CD8-positive, alpha-beta memory T cell (primary cell): ENCODE results near the gene PLA2G4D. TPM values are rescaled to one million over a fixed set of nuclear protein-coding genes. Genes with fewer than 3 reads are reported as not detected.

Source experiments
- CTCF ChIA-PET: fragments of 350-600 bp; sonication (Branson Sonifier 250); formaldehyde crosslinking; loops from one replicate; lab custom pipeline; 2021; ENCODE audit warnings: antibody characterized with exemption; lab: Charles Lee
- POLR2A ChIA-PET: fragments of 350-600 bp; sonication (Branson Sonifier 250); formaldehyde crosslinking; loops from one replicate; lab custom pipeline; 2021; ENCODE audit warnings: antibody characterized with exemption; lab: Charles Lee
- DNase-seq, 5 donors: peaks; one replicate each; pipeline versions ENCODE4 v3.0.0 to v3.0.0-alpha.2; 2020 to 2022; ENCODE audit warnings: mixed read lengths in 1 of 5
- H3K27ac ChIP-seq: one replicate; pipeline ENCODE4 v1.7.0; 2013; ENCODE audit warnings: low read depth, mild to moderate bottlenecking, low read length, moderate library complexity
- H3K27me3 ChIP-seq: 2 replicates; pipeline ENCODE4 v1.7.0; 2013; ENCODE audit warnings: low read length, mild to moderate bottlenecking; ENCODE audit not compliant: insufficient read depth, poor library complexity, severe bottlenecking
- H3K36me3 ChIP-seq: 2 replicates; pipeline ENCODE4 v1.7.0; 2013; ENCODE audit warnings: mild to moderate bottlenecking, low read length, moderate library complexity; ENCODE audit not compliant: insufficient read depth
- H3K4me1 ChIP-seq: 2 replicates; pipeline ENCODE4 v1.7.0; 2013; ENCODE audit warnings: mild to moderate bottlenecking, low read length, moderate library complexity; ENCODE audit not compliant: insufficient read depth
- H3K4me3 ChIP-seq: 2 replicates; pipeline ENCODE4 v1.7.0; 2013; ENCODE audit warnings: mild to moderate bottlenecking, low read length
- H3K9me3 ChIP-seq: 2 replicates; pipeline ENCODE4 v1.7.0; 2013; ENCODE audit warnings: mild to moderate bottlenecking, low read length
- H3K27ac Mint-ChIP-seq, 8 donors: one replicate each; pipeline ENCODE4 v1.8.0; 2020 to 2021; ENCODE audit warnings: mixed read lengths in 8 of 8, mild to moderate bottlenecking in 6 of 8, inconsistent platforms in 3 of 8, moderate library complexity in 3 of 8
- H3K27me3 Mint-ChIP-seq, 2 donors: one replicate each; pipeline ENCODE4 v1.8.0; 2020 to 2021; ENCODE audit warnings: mixed read lengths in 2 of 2, mild to moderate bottlenecking in 1 of 2, moderate library complexity in 1 of 2
- H3K36me3 Mint-ChIP-seq, 3 donors: one replicate each; pipeline ENCODE4 v1.8.0; 2020 to 2021; ENCODE audit warnings: mixed read lengths in 3 of 3, inconsistent platforms in 1 of 3, mild to moderate bottlenecking in 1 of 3
- H3K4me1 Mint-ChIP-seq, 3 donors: one replicate each; pipeline ENCODE4 v1.8.0; 2020 to 2021; ENCODE audit warnings: mixed read lengths in 3 of 3, inconsistent platforms in 1 of 3, mild to moderate bottlenecking in 1 of 3
- H3K4me3 Mint-ChIP-seq, 7 donors: one replicate each; pipeline ENCODE4 v1.8.0; 2020 to 2021; ENCODE audit warnings: mixed read lengths in 7 of 7, mild to moderate bottlenecking in 6 of 7, moderate library complexity in 4 of 7, inconsistent platforms in 2 of 7
- H3K9me3 Mint-ChIP-seq, 5 donors: one replicate each; pipeline ENCODE4 v1.8.0; 2020 to 2022; ENCODE audit warnings: mixed read lengths in 5 of 5, mild to moderate bottlenecking in 3 of 5, moderate library complexity in 2 of 5, inconsistent platforms in 1 of 5
- polyA plus RNA-seq: library from polyadenylated mRNA; unstranded; fragments of 300-500 nt; fragmentation: Illumina TruSeq; gene quantifications from one replicate; pipeline ENCODE4 v1.2.3, GENCODE V29; 2021
- total RNA-seq, 2 experiments: library from RNA; stranded (reverse); gene quantifications; one replicate each; pipeline ENCODE4 v1.2.3, GENCODE V29; 2021

The PLA2G4D gene
- total and polyA plus RNA-seq, 3 experiments from 2014 or later, result not detected

- Mint-ChIP-seq H3K4me3 (no peak overlapping the region), H3K36me3 (no peaks in the 10 kb centered on the region), H3K27me3 (peaks cover 3 to 6% of the 10 kb centered on the region in 2 donors), H3K9me3 (peaks cover 0 to 2% (median 0%) of the 10 kb centered on the region in 5 donors), H3K4me1 (no peaks in the 10 kb centered on the region), H3K27ac (no peak overlapping the region)
- ChIA-PET CTCF (interaction anchor here (0.6 to 1.2 kb wide), 2 partner anchors 18 to 276 kb away, joined by 3 read pairs; no protein-coding TSS in a partner anchor), POLR2A (no interaction called here)
- Histone ChIP-seq H3K36me3 (no peaks in the 10 kb centered on the region), H3K27me3 (no peaks in the 10 kb centered on the region), H3K4me3 (no peak overlapping the region), H3K9me3 (no peaks in the 10 kb centered on the region), H3K4me1 (no peaks in the 10 kb centered on the region), H3K27ac (no peak overlapping the region)
- DNase-seq, result no peak
Observed at GRCh38 chr15:42119446-42119760, 25.0 kb upstream of the PLA2G4D start.

- peaks cover 0 to 2% (median 0%) of the 10 kb centered on the region in 5 donors for H3K9me3 Mint-ChIP-seq
- CTCF ChIA-PET, result interaction anchor here (0.6 to 0.8 kb wide), 2 partner anchors 35 to 276 kb away, joined by 3 read pairs; no protein-coding TSS in a partner anchor
Observed at GRCh38 chr15:42118650-42119445, 24.5 kb upstream of the PLA2G4D start.

DNA sequence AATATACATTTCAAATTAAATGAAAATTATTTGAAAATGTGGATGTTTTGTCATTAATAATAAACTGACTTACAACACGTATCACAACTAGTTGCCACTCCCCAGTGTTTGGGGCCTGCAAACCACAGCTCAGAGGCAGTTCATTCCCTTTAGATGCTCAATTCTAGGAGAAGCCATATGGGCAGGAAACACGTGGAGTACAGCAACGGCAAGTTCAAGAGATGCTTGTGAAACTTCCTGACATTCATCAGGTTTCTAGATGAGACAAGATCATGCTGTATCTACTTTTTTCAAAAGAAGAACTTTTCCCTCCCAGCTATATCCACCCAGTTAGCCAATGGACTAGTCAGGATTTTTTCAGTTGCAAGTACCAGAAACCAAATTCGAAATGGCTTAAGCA lies 17.6 kb upstream of the PLA2G4D start:
- H3K27ac ChIP-seq, result no peak overlapping the region
- Mint-ChIP-seq H3K27me3 (peaks cover 14 to 35% of the 10 kb centered on the region in 2 donors), H3K36me3 (no peaks in the 10 kb centered on the region), H3K9me3 (peaks cover 0 to 2% (median 0%) of the 10 kb centered on the region in 5 donors), H3K4me3 (no peak overlapping the region), H3K4me1 (peaks cover 3 to 6% (median 4%) of the 10 kb centered on the region in 3 donors), H3K27ac (no peak overlapping the region)
- no peak overlapping the region for H3K4me3 ChIP-seq
- H3K36me3 ChIP-seq, result no peaks in the 10 kb centered on the region
- no peaks in the 10 kb centered on the region for H3K9me3 ChIP-seq
- no peak for DNase-seq
- no peaks in the 10 kb centered on the region for H3K4me1 ChIP-seq
- CTCF ChIA-PET, result no interaction called here
- POLR2A ChIA-PET, result no interaction called here
- no peaks in the 10 kb centered on the region for H3K27me3 ChIP-seq

More at GRCh38 chr15:42118650-42119445, 24.5 kb upstream of the PLA2G4D start:
- H3K36me3 ChIP-seq, result no peaks in the 10 kb centered on the region
- Mint-ChIP-seq H3K27ac (peak overlapping the region in 1 of 8 donors; percentile 83), H3K36me3 (no peaks in the 10 kb centered on the region), H3K27me3 (peaks cover 3 to 6% of the 10 kb centered on the region in 2 donors), H3K4me1 (no peaks in the 10 kb centered on the region), H3K4me3 (peak overlapping the region in 2 of 7 donors; percentile 1 to 46)
- no peak for DNase-seq
- H3K9me3 ChIP-seq, result no peaks in the 10 kb centered on the region
- H3K27me3 ChIP-seq, result no peaks in the 10 kb centered on the region
- no peak overlapping the region for H3K4me3 ChIP-seq
- no peaks in the 10 kb centered on the region for H3K4me1 ChIP-seq
- POLR2A ChIA-PET, result no interaction called here
- H3K27ac ChIP-seq, result no peak overlapping the region

DNA sequence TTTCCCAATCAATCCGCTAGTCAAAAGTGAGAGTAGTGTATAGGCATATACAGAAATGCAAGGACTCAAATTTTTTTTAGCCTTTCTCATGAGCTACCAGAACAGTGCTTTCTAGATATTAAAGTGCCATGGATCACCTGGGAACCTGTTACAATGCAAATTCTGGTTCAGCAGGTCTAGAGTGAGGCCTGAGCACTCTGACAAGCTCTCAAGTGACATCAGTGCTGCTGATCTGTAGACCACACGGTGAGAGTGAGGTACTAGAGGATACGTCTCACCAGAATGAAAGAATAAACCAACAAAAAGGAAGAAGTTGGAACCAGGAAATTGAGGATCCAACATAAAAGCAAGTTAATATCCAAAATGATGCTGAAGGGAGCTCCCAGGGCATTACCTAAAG lies 16.0 kb upstream of the PLA2G4D start:
- Mint-ChIP-seq H3K9me3 (peaks cover 0 to 2% (median 0%) of the 10 kb centered on the region in 5 donors), H3K4me1 (peaks cover 3 to 6% (median 4%) of the 10 kb centered on the region in 3 donors), H3K36me3 (no peaks in the 10 kb centered on the region), H3K4me3 (no peak overlapping the region), H3K27ac (no peak overlapping the region), H3K27me3 (peaks cover 19 to 42% of the 10 kb centered on the region in 2 donors)
- Histone ChIP-seq H3K27me3 (no peaks in the 10 kb centered on the region), H3K4me1 (no peaks in the 10 kb centered on the region), H3K36me3 (no peaks in the 10 kb centered on the region), H3K27ac (no peak overlapping the region), H3K4me3 (no peak overlapping the region), H3K9me3 (no peaks in the 10 kb centered on the region)
- ChIA-PET CTCF (no interaction called here), POLR2A (interaction anchor here (0.6 kb wide), 1 partner anchor 14 kb away, joined by 4 read pairs; no protein-coding TSS in a partner anchor)
- no peak for DNase-seq

GRCh38 chr15:42108806-42109205 lies 14.4 kb upstream of the PLA2G4D start:
- Histone ChIP-seq H3K27me3 (no peaks in the 10 kb centered on the region), H3K4me1 (no peaks in the 10 kb centered on the region), H3K36me3 (no peaks in the 10 kb centered on the region), H3K9me3 (no peaks in the 10 kb centered on the region), H3K4me3 (no peak overlapping the region), H3K27ac (no peak overlapping the region)
- Mint-ChIP-seq H3K4me3 (no peak overlapping the region), H3K4me1 (peaks cover 3 to 6% (median 4%) of the 10 kb centered on the region in 3 donors), H3K27ac (no peak overlapping the region), H3K9me3 (peaks cover 0 to 2% (median 0%) of the 10 kb centered on the region in 5 donors), H3K27me3 (peaks cover 21 to 46% of the 10 kb centered on the region in 2 donors), H3K36me3 (no peaks in the 10 kb centered on the region)
- ChIA-PET POLR2A (no interaction called here), CTCF (no interaction called here)
- no peak for DNase-seq

DNA sequence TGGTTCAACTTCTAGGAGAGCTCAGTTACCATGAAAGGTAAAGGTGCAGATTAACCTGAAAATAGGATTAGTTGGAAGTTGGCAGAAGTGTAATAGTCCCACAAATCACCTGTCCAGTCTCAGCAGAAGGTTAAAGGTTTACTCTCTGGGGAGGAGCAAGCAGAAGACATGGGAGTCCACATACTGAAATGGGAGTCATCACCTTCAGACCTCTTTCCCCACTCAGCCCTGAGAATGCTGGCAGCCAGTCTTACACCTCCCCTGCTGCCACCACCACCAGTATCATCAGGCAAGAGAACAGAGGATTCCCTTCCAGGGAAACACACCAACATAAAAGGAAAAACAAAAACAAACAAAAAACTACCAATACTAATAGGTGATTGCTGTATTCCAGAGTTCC lies 13.8 kb upstream of the PLA2G4D start:
- Mint-ChIP-seq H3K9me3 (peaks cover 0 to 2% (median 0%) of the 10 kb centered on the region in 5 donors), H3K4me3 (peak overlapping the region in 1 of 7 donors; percentile 14), H3K36me3 (no peaks in the 10 kb centered on the region), H3K4me1 (peaks cover 3 to 6% (median 4%) of the 10 kb centered on the region in 3 donors), H3K27ac (no peak overlapping the region), H3K27me3 (peaks cover 19 to 46% of the 10 kb centered on the region in 2 donors)
- H3K4me3 ChIP-seq, result no peak overlapping the region
- H3K27me3 ChIP-seq, result no peaks in the 10 kb centered on the region
- ChIA-PET CTCF (no interaction called here), POLR2A (no interaction called here)
- no peaks in the 10 kb centered on the region for H3K9me3 ChIP-seq
- no peaks in the 10 kb centered on the region for H3K36me3 ChIP-seq
- no peaks in the 10 kb centered on the region for H3K4me1 ChIP-seq
- DNase-seq, result no peak
- no peak overlapping the region for H3K27ac ChIP-seq

- ChIA-PET POLR2A (no interaction called here), CTCF (no interaction called here)
- Mint-ChIP-seq H3K4me1 (peaks cover 3 to 6% (median 4%) of the 10 kb centered on the region in 3 donors), H3K27ac (no peak overlapping the region), H3K27me3 (peaks cover 18 to 45% of the 10 kb centered on the region in 2 donors), H3K36me3 (no peaks in the 10 kb centered on the region), H3K4me3 (no peak overlapping the region), H3K9me3 (peaks cover 0 to 2% (median 0%) of the 10 kb centered on the region in 5 donors)
- Histone ChIP-seq H3K4me3 (no peak overlapping the region), H3K27me3 (no peaks in the 10 kb centered on the region), H3K27ac (no peak overlapping the region), H3K9me3 (no peaks in the 10 kb centered on the region), H3K4me1 (no peaks in the 10 kb centered on the region), H3K36me3 (no peaks in the 10 kb centered on the region)
- DNase-seq, result no peak
Observed at GRCh38 chr15:42107473-42107872, 13.1 kb upstream of the PLA2G4D start.

GRCh38 chr15:42106288-42106687 lies 11.9 kb upstream of the PLA2G4D start:
- no peak overlapping the region for H3K27ac Mint-ChIP-seq
- no peak for DNase-seq
- peaks cover 17 to 48% of the 10 kb centered on the region in 2 donors for H3K27me3 Mint-ChIP-seq
- Histone ChIP-seq H3K27ac (no peak overlapping the region), H3K4me1 (no peaks in the 10 kb centered on the region), H3K9me3 (no peaks in the 10 kb centered on the region), H3K27me3 (no peaks in the 10 kb centered on the region), H3K4me3 (no peak overlapping the region), H3K36me3 (no peaks in the 10 kb centered on the region)
- no peaks in the 10 kb centered on the region for H3K36me3 Mint-ChIP-seq
- ChIA-PET POLR2A (no interaction called here), CTCF (no interaction called here)
- peaks cover 3 to 6% (median 4%) of the 10 kb centered on the region in 3 donors for H3K4me1 Mint-ChIP-seq
- H3K9me3 Mint-ChIP-seq, result no peaks in the 10 kb centered on the region
- no peak overlapping the region for H3K4me3 Mint-ChIP-seq
